ENCODE data around the gene TBC1D20. TPM values are rescaled to one million over a fixed set of nuclear protein-coding genes. Genes with fewer than 3 reads are reported as not detected.

TBC1D20 gene
- total RNA-seq, 1 donor from 2014 or later, result 12.6 TPM

GRCh38 chr20:440148-440547 lies 22.2 kb downstream of the TBC1D20 start:
- DNase-seq (ENCODE audit: low spot score in 2 of 2) (no peak), FAIRE-seq (no peak)

DNA sequence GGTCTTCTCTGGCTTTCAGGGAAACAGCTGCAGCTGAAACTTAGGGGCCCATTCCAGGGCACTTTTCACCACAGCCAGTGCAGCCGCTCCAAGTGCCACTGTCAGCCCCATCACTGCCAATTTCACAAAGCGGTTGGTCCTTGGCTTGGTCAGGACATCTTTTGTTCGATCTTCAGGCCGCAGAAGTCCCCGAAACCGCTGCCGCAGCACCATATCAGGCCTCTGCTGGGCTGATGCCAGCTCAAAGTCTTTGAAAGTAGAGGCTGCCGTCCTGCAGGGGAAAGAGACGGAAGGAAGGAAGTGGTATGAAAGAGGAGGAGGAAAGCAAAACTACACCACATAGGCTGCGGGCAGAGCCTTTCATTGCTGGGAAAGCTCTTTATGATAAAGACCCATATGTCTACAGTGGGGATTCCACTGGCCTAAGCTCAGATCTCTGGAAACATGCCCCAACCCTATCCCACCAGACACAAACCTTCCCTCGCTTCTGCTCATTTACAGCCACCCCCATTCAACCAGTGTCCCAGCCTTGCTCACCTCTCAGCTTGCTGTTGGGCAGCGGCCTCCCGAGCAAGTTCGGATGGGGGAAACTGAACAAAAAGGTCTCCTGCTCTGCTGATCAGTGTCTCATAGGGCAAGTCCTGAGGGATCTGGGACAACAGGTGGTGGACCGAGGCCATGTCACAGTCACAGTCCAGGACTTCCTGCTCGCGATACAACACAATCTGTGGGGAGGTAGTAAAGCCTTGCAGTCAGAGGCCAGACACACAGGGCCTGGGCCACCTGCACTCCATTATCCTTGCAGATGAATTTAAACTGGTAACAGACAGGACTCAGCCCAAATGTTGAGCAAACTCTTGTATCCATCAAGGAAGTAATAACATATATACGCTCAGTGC lies 23.5 kb downstream of the TBC1D20 start:
- FAIRE-seq (no peak), DNase-seq (ENCODE audit: low spot score in 2 of 2) (no peak)

GRCh38 chr20:437787-438486 lies 24.4 kb downstream of the TBC1D20 start:
- no peak for FAIRE-seq
- DNase-seq (ENCODE audit: low spot score in 2 of 2), result peak in 1 of 2 donors; percentile 27

DNA sequence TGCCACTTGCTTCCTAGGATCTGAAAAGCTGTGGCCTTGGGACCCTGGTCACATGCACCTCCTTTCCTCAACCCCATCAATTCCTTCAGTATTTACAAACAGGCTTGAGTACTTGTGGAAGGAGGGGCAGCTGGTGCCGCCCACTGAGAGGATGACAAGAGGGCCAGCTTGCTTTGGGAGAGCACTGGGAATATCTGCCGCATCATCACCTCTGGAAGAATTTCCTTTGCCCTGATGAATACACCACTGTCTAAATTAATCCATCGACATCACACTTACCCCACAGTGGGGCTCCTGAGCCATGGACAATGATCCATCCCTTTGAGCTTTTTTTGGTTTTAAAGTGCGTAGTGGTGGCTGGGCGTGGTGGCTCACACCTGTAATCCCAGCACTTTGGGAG lies 25.9 kb downstream of the TBC1D20 start:
- FAIRE-seq (no peak), DNase-seq (ENCODE audit: low spot score in 2 of 2) (no peak)

DNA sequence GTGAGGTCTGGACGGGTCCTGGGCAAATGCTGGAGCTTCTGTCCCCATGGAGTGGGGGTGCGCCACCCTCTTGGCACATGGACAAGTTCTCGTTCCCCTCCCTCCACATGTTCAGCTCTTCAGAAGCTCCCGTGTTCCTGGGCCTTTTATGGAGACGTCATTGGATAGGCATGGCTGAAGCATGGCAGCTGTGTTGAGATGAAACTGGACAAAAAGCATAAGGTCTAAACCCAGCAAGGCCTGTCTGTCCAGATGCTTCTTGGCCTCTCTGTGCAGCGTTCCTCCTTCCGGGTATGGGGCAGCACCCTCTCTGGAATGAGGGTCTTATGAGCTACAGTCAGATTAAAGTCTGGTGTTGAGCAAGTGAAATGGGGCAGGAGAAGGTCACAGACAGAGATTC lies 26.8 kb downstream of the TBC1D20 start:
- no peak for FAIRE-seq
- no peak for DNase-seq (ENCODE audit: low spot score in 2 of 2)

- no peak for DNase-seq (ENCODE audit: low spot score in 2 of 2)
- FAIRE-seq, result no peak
Observed at GRCh38 chr20:434661-435419, 27.5 kb downstream of the TBC1D20 start.

- FAIRE-seq (no peak), DNase-seq (ENCODE audit: low spot score in 2 of 2) (no peak)
Observed at GRCh38 chr20:434221-434620, 28.1 kb downstream of the TBC1D20 start.

DNA sequence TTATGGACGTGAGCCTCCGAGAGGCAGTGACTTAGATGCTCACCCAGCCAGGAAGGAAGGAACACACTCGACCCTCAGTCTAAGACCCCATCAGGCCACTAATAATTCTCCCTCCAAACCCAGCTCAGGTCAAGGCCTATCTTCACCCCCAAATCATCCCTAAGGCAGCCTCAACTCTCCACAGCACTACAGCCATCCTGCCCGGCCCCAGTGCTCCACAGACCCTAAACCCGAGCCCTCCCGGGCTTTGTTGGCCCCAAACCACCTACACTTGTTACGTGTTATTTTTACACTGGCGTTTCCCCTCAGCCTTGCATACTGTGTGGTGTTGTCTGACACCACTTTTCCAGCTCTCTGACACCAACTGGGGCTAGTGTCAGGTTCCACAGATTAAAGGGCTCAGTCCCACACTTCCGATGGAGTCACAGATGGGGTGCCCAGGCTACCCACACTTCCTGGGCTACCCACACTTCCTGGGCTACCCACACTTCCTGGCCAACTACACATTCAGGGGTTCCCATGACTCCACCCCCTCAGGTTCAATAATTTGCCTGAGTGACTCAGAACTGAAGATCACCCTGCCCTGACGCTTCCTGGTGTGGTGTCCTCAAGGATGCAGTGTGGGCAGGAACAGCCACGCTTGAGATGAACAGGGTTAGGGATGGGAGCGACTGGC lies 28.9 kb downstream of the TBC1D20 start:
- DNase-seq (ENCODE audit: low spot score in 2 of 2) (peak in 1 of 2 donors; percentile 36), FAIRE-seq (no peak)

GRCh38 chr20:432677-433299 lies 29.5 kb downstream of the TBC1D20 start:
- DNase-seq (ENCODE audit: low spot score in 2 of 2) (no peak), FAIRE-seq (no peak)

DNA sequence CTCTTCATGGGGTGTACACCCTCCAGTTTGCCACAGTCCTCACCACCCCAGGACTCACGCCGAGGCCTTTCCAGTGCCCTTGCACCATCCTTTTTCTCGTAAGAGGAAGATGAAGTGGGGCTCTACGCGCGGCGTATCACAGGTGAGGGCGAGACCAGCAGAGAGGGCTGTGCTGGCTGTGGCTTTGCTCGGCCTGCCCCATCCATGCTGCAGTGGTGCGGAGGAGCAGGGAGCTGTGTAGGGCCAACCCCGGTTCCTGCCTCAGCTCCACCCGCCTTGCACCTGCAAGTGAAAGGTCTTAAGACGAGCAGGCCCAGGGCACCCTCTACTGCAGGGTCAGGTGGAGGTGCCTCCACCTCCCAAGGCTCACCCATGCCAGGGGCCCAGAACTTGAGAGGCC lies 30.1 kb downstream of the TBC1D20 start:
- FAIRE-seq (no peak), DNase-seq (ENCODE audit: low spot score in 2 of 2) (no peak)

- DNase-seq (ENCODE audit: low spot score in 2 of 2) (peak; percentile 78 to 89), FAIRE-seq (no peak)
Observed at GRCh38 chr20:431012-431904, 31.1 kb downstream of the TBC1D20 start.

GRCh38 chr20:430091-430999 lies 32.0 kb downstream of the TBC1D20 start:
- FAIRE-seq, result no peak

DNA sequence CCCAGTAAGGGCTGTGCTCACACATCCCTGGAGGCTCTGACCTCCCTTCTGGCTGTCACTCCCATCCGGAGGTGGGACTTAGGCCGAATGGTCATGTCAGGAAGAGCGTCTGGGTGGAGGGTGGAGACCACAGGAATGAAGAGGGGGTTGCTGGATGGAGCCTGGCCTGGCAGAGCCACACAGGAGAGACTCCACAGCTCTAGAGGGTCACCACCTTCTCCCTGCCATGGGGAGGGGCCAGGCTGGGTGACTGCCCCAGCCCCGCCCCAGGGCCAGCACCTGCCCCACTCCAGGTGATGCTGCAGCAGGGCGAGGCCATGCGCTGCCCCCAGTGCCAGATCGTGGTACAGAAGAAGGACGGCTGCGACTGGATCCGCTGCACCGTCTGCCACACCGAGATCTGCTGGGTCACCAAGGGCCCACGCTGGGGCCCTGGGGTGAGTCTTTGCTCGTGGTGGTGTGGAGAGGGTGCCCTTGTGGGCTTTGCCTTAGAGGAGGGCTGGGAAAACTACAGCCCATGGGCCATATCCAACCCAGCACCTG lies 33.6 kb downstream of the TBC1D20 start:
- DNase-seq (ENCODE audit: low spot score in 2 of 2), result no peak
- FAIRE-seq, result no peak

More at GRCh38 chr20:430091-430999, 32.0 kb downstream of the TBC1D20 start:
- no peak for DNase-seq (ENCODE audit: low spot score in 2 of 2)

DNA sequence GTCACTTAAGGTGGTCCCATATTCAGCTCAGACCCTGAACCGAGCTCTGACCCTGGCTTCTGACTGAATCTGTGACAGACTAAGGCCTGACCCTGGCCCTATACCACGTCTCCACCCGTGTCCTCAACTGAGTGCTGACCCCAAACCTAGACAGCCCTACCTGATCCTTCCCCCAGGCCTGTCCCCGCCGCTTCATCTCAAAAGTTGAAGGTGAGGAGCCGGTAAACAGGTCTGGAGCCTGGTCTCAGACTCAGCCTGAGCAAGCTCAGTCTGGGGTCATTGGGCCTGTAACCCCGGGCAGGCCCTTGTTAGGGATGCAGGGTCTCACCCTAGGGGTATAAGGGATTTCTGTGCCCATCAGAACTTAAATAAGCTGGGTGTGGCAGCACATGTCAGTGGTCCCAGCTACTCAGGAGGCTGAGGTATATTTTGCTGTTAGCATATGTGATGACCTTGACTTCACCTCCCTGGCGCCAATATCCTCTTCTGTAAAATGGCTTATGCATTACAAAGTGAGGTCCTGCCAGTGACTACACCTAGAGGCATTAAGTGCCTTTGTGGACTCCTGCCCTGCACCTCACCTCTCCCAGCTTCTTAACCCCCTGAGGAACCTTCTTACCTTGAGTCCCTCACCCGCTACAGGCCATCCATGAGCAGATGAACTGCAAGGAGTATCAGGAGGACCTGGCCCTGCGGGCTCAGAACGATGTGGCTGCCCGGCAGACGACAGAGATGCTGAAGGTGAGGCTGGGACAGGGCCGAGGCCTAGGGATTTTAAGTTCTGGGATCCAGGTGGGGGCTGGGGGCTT lies 34.3 kb downstream of the TBC1D20 start:
- DNase-seq (ENCODE audit: low spot score in 2 of 2), result no peak
- FAIRE-seq, result no peak

GRCh38 chr20:427401-427800 lies 34.9 kb downstream of the TBC1D20 start:
- DNase-seq (ENCODE audit: low spot score in 2 of 2) (no peak), FAIRE-seq (no peak)

DNA sequence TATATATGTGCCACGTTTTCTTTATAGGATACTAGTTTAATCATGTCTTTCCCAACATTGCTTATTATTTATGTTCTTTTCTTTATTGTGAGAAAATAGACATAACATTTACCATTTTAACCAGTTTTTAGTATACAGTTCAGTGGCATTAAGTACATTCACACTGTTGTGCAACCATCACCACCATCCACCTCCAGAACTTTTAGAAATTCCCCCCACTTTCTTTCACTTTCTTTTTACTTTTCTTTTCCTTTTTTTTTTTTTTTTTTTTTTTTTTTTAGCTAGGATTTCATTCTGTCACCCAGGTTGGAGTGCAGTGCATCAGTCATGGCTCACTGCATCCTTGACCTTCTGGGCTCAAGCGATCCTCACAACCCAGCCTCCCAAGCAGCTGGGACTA lies 35.8 kb downstream of the TBC1D20 start:
- FAIRE-seq, result no peak
- no peak for DNase-seq (ENCODE audit: low spot score in 2 of 2)

All from frontal cortex (tissue), 4 donors.